Erythroblast (primary cell): Measurements from ENCODE around the gene SELENOW.

Source experiments
- GATA1 ChIP-seq: IDR thresholded peaks from 2 replicates; pipeline ENCODE4 v1.6.1; 2011; ENCODE audit warnings: low read depth, mild to moderate bottlenecking, control low read depth, low read length, moderate library complexity
- POLR2A ChIP-seq: IDR thresholded peaks from 2 replicates; pipeline ENCODE4 v1.6.1; 2011; ENCODE audit warnings: mild to moderate bottlenecking, low read length

DNA sequence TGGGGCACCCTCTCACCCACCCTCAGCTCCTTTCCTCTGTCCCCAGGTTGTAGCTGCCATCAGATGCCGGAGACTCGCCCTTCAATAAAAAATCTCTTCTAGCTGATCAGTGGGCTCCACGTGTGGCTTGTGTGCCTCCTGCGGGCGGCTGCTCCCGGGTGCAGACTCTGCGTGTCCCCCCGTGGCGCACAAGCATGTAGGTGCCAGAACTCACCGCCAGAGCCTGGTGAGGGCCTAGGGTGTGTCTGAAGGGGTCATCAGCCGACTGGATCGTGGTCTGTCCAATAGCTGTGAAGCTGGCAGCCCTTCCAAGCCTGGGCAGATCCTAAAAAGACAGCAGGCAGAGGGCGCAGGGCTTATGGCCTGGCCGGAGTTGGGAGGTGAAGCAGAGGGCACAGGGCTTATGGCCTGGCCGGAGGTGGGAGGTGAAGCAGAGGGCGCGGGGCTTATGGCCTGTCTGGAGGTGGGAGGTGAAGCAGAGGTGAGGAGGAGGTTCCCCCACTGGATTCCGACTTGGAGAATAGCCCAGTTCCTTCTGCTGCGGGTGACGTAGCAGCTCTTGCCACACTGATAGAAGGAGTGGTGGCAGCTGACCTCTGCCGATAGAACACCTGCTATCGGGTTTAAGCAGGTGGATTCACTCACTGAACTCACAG, 21.4 kb upstream of the SELENOW start:
- TF ChIP-seq POLR2A (no peak), GATA1 (no peak)
